ENCODE data around the gene PLEKHB1.

Gene PLEKHB1, protein sequence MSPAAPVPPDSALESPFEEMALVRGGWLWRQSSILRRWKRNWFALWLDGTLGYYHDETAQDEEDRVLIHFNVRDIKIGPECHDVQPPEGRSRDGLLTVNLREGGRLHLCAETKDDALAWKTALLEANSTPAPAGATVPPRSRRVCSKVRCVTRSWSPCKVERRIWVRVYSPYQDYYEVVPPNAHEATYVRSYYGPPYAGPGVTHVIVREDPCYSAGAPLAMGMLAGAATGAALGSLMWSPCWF

DNA sequence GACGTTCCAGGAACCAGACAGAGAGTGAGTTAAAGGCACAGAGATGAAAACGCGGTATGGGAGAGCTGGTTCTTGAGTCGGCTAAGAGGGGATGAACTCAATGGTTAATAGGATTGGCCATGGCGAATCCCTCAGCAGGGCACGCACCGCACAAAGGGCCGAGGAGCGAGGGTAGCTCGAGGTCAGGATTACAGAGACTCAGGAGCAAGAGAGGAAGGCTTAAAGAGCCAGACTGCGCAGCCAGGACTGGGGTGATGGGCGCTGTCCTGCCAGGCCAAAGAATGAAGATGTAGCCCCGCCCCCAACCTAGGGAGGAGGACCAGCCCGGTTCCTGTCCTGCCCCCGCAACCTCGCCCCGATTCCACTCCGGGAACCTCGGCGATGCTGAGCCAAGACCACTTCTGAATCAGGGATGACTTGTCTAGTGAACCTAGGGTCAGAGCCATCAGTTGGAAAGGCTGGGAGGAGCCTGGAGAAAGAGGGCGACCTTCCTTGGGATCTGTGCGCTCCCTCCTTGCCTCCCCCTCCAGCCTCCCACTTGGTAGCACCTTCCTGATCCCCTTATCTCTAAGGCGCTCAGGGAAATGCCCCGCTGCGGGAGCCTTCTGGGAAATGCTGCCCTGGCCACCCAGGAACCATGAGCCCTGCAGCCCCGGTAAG lies at the start of gene PLEKHB1:
TSS of gene PLEKHB1 (plus strand) at position 610 of the 660 bp plus-strand sequence. CDS start at position 638, 28 bp downstream.
- TF ChIP-seq, protein P1, sequence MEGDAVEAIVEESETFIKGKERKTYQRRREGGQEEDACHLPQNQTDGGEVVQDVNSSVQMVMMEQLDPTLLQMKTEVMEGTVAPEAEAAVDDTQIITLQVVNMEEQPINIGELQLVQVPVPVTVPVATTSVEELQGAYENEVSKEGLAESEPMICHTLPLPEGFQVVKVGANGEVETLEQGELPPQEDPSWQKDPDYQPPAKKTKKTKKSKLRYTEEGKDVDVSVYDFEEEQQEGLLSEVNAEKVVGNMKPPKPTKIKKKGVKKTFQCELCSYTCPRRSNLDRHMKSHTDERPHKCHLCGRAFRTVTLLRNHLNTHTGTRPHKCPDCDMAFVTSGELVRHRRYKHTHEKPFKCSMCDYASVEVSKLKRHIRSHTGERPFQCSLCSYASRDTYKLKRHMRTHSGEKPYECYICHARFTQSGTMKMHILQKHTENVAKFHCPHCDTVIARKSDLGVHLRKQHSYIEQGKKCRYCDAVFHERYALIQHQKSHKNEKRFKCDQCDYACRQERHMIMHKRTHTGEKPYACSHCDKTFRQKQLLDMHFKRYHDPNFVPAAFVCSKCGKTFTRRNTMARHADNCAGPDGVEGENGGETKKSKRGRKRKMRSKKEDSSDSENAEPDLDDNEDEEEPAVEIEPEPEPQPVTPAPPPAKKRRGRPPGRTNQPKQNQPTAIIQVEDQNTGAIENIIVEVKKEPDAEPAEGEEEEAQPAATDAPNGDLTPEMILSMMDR (IDR thresholded peaks at IDR 0.05; ENCODE audit: insufficient read depth, low read depth, low read length, missing control alignments): no peak
- H3K4me3 ChIP-seq (ENCODE audit: low read length): no peak within 1 kb of the TSS
- DNase-seq (ENCODE audit: low read depth): no peak

DNA sequence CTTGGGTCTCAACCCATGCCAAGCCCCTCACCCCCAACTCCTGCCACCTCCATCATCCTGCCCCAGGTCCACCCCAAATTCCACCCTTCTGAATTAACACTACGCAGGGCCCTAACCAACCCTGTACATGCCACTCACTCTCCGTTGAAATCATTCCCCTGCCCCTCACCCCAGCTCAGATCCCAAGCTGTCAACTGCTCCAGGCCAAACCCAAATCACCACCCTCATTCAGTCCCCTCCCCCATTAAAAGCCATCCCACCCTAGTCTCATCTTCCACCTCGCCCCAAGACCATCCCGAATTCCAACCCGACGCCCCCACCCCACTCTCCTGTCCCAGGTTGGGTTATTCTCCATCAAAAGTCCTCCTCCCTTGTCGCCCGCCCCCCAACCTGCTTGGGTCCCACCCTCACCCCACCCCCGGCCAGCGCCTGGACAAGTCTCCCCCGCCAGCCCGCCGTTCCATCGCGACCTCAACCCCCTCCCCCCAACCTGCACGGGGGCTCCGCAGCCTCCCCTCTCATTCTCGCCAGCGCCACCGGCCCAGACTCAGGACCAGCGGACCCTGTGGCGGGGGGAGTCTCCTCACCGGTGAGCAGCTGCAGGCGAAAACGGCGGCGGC lies 48.9 kb upstream of the PLEKHB1 start:
- DNase-seq (ENCODE audit: low read depth): no peak
- TF ChIP-seq, protein P1 (IDR thresholded peaks at IDR 0.05; ENCODE audit: insufficient read depth, low read depth, low read length, missing control alignments): no peak
- peak overlapping the region; percentile 75 for H3K4me3 ChIP-seq (ENCODE audit: low read length)

DNA sequence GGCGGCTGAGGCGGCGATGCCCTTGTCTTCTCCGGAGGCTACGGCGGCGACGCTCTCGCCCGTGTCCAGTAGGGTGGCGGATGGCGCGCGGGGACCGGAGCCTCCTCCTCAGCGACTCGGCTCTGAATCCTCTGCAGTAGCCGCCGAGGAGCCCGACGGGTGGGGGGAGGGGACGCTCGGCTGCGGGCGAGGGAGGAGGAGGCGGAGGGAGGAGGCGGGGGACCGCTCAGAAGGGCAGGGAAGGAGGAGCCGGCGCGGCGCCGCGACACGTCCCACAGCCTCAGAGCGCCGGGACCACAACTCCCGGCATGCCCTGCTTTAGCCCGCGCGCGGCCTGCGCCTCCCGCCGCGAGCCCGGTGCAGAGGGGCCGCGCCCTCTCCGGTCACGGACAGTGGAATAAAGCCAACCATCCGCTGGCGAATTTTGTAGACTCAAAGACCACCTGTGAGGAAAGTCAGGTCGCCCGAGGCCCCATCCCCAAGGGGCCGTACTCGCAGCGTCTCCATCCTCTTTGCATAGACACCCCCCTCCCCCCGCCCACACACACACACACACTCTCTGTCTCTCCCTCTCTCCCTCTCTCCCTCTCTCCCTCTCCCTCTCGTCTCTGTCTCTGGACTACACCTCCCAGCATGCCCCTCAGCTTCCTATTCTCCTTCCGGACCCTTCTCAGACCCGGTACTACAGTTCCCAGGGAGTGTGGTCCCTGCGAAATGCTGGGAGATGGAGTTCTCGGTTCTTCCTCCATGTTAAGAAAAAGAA lies 48.2 kb upstream of the PLEKHB1 start, which contains the start of gene FAM168A:
TSS of gene FAM168A (minus strand) at position 157 of the 763 bp plus-strand sequence. CDS start 129,638 bp downstream, outside the sequence.
- TF ChIP-seq, protein P1 (IDR thresholded peaks at IDR 0.05; ENCODE audit: insufficient read depth, low read depth, low read length, missing control alignments): peak; percentile 9
- DNase-seq (ENCODE audit: low read depth): peak; percentile 97
- H3K4me3 ChIP-seq (ENCODE audit: low read length): peak within 1 kb of the TSS; percentile 75

DNA sequence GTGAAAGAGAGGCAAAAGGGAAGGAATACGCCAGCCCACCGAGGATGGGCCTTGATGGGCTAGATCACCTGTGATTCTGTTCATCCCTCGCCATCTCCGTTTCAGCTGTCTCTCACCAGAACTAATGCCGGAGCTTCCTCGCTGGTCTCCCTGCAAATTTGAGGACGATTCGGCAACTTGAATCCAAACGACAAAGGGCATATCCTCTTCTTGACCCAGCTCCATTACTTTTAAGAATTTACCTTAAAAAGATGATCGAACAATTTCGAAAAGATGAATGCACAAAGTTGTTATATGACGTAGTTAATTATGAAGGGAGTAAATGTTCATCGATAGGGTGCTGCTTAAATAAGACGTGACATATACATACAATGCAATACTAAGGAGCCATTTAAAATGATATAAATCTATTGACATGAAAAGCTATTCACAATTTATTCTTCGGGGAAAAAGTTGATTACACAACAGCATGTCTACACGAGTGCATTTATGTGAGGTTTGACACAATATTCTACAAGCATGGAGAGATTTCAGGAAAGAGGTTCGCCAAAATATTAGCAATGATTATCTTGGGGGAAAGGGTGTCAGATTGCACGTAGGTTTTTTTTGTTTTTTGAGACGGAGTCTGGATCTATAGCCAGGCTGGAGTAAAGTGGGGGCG lies 47.5 kb upstream of the PLEKHB1 start:
- peak overlapping the region; percentile 75 for H3K4me3 ChIP-seq (ENCODE audit: low read length)
- TF ChIP-seq, protein P1 (IDR thresholded peaks at IDR 0.05; ENCODE audit: insufficient read depth, low read depth, low read length, missing control alignments): no peak
- no peak for DNase-seq (ENCODE audit: low read depth)

DNA sequence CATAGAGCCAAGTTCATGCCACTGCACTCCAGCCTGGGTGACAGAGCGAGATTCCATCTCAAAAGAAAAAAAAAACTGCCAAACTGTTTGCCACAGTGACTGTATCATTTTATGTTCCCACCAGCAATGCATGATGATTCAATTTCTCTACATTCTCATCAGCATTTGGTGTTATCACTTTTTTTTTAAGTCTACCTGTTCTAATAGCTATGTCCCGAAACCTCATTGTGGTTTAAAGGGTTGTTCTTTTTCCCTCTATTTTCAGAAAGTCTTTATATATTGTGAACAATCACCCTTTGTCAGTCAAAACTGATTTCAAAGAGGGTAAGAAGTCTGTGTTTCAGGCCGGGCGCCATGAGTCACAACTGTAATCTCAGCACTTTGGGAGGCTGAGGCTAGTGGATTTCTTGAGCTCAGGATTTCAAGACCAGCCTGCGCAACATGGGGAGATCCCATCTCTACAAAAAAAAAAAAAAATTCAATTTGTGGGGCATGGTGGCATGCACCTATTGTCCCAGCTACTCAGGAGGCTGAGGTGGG lies 33.7 kb upstream of the PLEKHB1 start:
- peak; percentile 32 for DNase-seq (ENCODE audit: low read depth)
- no peak overlapping the region for H3K4me3 ChIP-seq (ENCODE audit: low read length)
- TF ChIP-seq, protein P1 (IDR thresholded peaks at IDR 0.05; ENCODE audit: insufficient read depth, low read depth, low read length, missing control alignments): no peak

DNA sequence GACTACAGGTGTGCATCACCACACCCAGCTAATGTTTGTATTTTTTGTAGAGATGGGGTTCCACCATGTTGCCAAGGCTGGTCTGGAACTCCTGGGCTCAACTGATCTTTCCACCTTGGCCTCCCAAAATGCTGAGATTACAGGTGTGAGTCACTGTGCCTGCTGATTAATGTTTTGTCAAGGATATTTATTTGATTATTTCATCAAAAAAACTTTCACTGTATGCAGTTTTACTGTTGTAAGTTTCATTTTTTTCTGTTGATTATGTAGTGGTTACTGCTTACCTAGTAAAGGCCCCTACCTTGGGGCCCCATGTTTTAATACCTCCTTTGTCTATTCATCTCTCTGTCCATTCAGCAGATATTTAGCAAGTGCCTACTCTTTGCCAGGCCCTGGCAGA lies 31.8 kb upstream of the PLEKHB1 start:
- peak; percentile 31 for DNase-seq (ENCODE audit: low read depth)
- TF ChIP-seq, protein P1 (IDR thresholded peaks at IDR 0.05; ENCODE audit: insufficient read depth, low read depth, low read length, missing control alignments): no peak
- no peak overlapping the region for H3K4me3 ChIP-seq (ENCODE audit: low read length)
